Thyroid gland (tissue), 4 donors: Measurements from ENCODE around the gene AKAP12. TPM values are rescaled to one million over a fixed set of nuclear protein-coding genes. Genes with fewer than 3 reads are reported as not detected.
"Not testable (repeated sequence)": the region's sequence is repeated elsewhere in the genome, so short reads cannot be mapped to it uniquely, and the experiment has no call there.

Experiments used
- DNase-seq, 2 donors: peaks; one replicate each; pipeline ENCODE4 v3.0.0-alpha.2; 2019
- H3K27ac ChIP-seq, 3 donors: fragments of 200-600 bp; sonication (generic); 1 replicate in 2 of 3; 2 replicates in 1 of 3; pipeline ENCODE4 v1.5.1; 2016 to 2019; ENCODE audit warnings: mild to moderate bottlenecking in 1 of 3, moderate library complexity in 1 of 3
- H3K27me3 ChIP-seq: fragments of 200-600 bp; sonication (generic); one replicate; pipeline ENCODE4 v1.5.1; 2019
- H3K36me3 ChIP-seq, 2 donors: fragments of 200-600 bp; sonication (generic); one replicate each; pipeline ENCODE4 v1.5.1; 2016 to 2019
- H3K4me1 ChIP-seq, 2 donors: fragments of 200-600 bp; sonication (generic); one replicate each; pipeline ENCODE4 v1.5.1; 2017 to 2019
- H3K4me3 ChIP-seq, 3 donors: fragments of 200-600 bp; sonication (generic); replicated peaks in 1 of 3; 1 replicate in 2 of 3; 2 replicates in 1 of 3; pipeline ENCODE4 v1.5.1; 2016; ENCODE audit warnings: mild to moderate bottlenecking in 1 of 3
- H3K9me3 ChIP-seq: fragments of 200-600 bp; sonication (generic); one replicate; pipeline ENCODE4 v1.5.1; 2017
- CTCF ChIP-seq, 6 experiments: fragments of 200-600 bp in 3 of 6; fragments of 450-650 bp in 3 of 6; sonication (generic) in 3 of 6; IDR thresholded peaks; one replicate each; pipeline ENCODE4 v1.5.1; 2016 to 2019; ENCODE audit warnings: antibody characterized with exemption in 6 of 6, mild to moderate bottlenecking in 2 of 6, inconsistent platforms in 1 of 6, moderate library complexity in 1 of 6
- POLR2A ChIP-seq, 2 donors: fragments of 450-650 bp; IDR thresholded peaks; one replicate each; pipeline ENCODE4 v1.6.1; 2017; ENCODE audit warnings: antibody characterized with exemption in 2 of 2, mild to moderate bottlenecking in 2 of 2, moderate library complexity in 1 of 2
- WGBS, 2 donors: methylation state at CpG; one replicate each; pipeline ENCODE4 v1.1.5; 2017; 5-methylcytosine and 5-hydroxymethylcytosine counted together
- intact Hi-C: fragments of 100-400 bp; cut with DNase I; formaldehyde crosslinking; loops from one replicate; pipeline ENCODE4 v1.15.1; 2023
- total RNA-seq, 4 donors: library from RNA; depleted of rRNA; stranded (reverse); fragments of >200 nt; gene quantifications; one replicate each; pipeline ENCODE4 v1.2.3, GENCODE V29; 2016

The AKAP12 gene
- total RNA-seq, 4 donors from 2014 or later = 50.7 to 108 (median 79.4) TPM

GRCh38 chr6:151313066-151313491 lies 73.3 kb downstream of the AKAP12 start:
- Histone ChIP-seq H3K27me3 (no peaks in the 10 kb centered on the region), H3K9me3 (no peaks in the 10 kb centered on the region), H3K36me3 (no peaks in the 10 kb centered on the region), H3K4me3 (no peak overlapping the region), H3K27ac (no peak overlapping the region), H3K4me1 (peaks cover 16 to 32% of the 10 kb centered on the region in 2 donors)
- WGBS, 2 donors = 60 to 65% methylated on average over 5 of the region's 5 CpGs
- intact Hi-C loops = no loop called here
- no peak for TF ChIP-seq CTCF (IDR thresholded peaks at IDR 0.05)
- TF ChIP-seq POLR2A (IDR thresholded peaks at IDR 0.05) = no peak
- DNase-seq = no peak

- H3K27me3 ChIP-seq, H3K4me3 ChIP-seq, intact Hi-C loops, DNase-seq, H3K9me3 ChIP-seq, H3K36me3 ChIP-seq, H3K27ac ChIP-seq: not testable (repeated sequence)
- WGBS, 2 donors = 87 to 93% methylated on average over 3 of the region's 3 CpGs
- H3K4me1 ChIP-seq = peaks cover 7 to 16% of the 10 kb centered on the region in 2 donors
Observed at GRCh38 chr6:151315661-151316060, 75.9 kb downstream of the AKAP12 start.

GRCh38 chr6:151317103-151317994 lies 77.6 kb downstream of the AKAP12 start:
- Histone ChIP-seq H3K36me3 (no peaks in the 10 kb centered on the region), H3K4me3 (no peak overlapping the region), H3K27me3 (no peaks in the 10 kb centered on the region), H3K27ac (peak overlapping the region; percentile 46 to 66 (median 57)), H3K4me1 (peaks cover 7 to 16% of the 10 kb centered on the region in 2 donors), H3K9me3 (no peaks in the 10 kb centered on the region)
- intact Hi-C loops = no loop called here
- DNase-seq = no peak
- 27 to 40% methylated on average over 2 of the region's 2 CpGs for WGBS, 2 donors
- TF ChIP-seq CTCF (IDR thresholded peaks at IDR 0.05) = no peak
- TF ChIP-seq POLR2A (IDR thresholded peaks at IDR 0.05) = no peak

- Histone ChIP-seq H3K27me3 (no peaks in the 10 kb centered on the region), H3K4me1 (peaks cover 7 to 16% of the 10 kb centered on the region in 2 donors), H3K4me3 (no peak overlapping the region), H3K36me3 (no peaks in the 10 kb centered on the region), H3K27ac (peak overlapping the region; percentile 46 to 66 (median 57)), H3K9me3 (no peaks in the 10 kb centered on the region)
- DNase-seq = no peak
- no peak for TF ChIP-seq CTCF (IDR thresholded peaks at IDR 0.05)
- no peak for TF ChIP-seq POLR2A (IDR thresholded peaks at IDR 0.05)
- WGBS, 2 donors = 79 to 80% methylated on average over 3 of the region's 3 CpGs
- intact Hi-C loops = no loop called here
Observed at GRCh38 chr6:151317995-151318365, 78.2 kb downstream of the AKAP12 start.

GRCh38 chr6:151320140-151320539 lies 80.4 kb downstream of the AKAP12 start:
- DNase-seq = no peak
- intact Hi-C loops = loop anchor here (5.0 to 10.0 kb wide), 2 partner anchors 78 to 145 kb away; no protein-coding TSS in a partner anchor
- Histone ChIP-seq H3K36me3 (no peaks in the 10 kb centered on the region), H3K27me3 (no peaks in the 10 kb centered on the region), H3K4me1 (peaks cover 21 to 32% of the 10 kb centered on the region in 2 donors), H3K4me3 (no peak overlapping the region), H3K27ac (no peak overlapping the region), H3K9me3 (no peaks in the 10 kb centered on the region)
- 92 to 96% methylated on average over 7 of the region's 7 CpGs for WGBS, 2 donors
- no peak for TF ChIP-seq CTCF (IDR thresholded peaks at IDR 0.05)
- TF ChIP-seq POLR2A (IDR thresholded peaks at IDR 0.05) = no peak
